GM19238 (cell line): ENCODE data around the gene SLC22A17.

ENCODE experiments used
- DNase-seq: peaks from one replicate; pipeline ENCODE4 v3.0.0; 2011; ENCODE audit warnings: low spot score; ENCODE audit not compliant: insufficient read length

The SLC22A17 gene

DNA sequence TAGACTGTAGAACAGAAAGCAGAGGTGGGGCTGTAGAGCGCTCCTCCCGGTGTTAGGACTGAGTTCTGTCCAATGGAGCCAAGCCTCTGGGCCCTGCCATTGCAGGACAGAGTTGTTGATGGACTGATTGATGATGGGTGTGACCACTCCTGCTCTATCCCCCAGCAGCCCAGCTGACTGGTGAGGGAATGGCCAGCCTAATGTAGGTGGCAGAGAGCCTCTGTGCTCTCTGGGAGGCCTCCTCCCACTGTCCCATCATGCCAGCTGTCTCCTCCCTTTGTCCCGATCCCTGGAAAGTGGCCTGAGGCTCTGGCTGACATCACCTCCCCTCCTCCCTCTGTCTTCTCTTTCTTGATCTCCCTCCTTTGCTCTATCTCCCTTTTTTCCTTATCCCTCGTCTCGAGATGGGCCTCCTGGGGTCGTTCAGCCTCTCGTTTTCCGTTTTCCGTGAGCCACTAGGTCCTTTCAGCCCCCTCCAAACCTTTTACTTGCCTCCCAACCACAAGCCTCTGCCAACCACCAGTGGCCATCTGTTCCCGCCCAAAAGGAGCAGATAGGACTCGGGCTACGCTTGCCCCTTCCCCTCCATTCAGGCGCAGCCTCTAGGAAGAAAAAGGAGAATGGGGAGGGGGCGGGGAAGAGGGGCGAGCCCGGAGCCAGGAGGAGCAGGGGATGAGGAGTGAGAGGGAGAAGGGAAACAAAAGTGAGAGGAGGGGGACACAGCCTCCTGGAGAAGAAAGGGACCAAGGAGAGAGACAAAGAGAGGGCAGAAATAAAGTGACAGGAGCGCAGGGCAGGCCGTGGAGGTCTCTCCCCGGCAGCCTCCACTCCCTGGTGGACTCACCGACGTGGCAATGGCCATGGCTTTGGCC lies 11.7 kb upstream of the SLC22A17 start:
- no peak for DNase-seq

DNA sequence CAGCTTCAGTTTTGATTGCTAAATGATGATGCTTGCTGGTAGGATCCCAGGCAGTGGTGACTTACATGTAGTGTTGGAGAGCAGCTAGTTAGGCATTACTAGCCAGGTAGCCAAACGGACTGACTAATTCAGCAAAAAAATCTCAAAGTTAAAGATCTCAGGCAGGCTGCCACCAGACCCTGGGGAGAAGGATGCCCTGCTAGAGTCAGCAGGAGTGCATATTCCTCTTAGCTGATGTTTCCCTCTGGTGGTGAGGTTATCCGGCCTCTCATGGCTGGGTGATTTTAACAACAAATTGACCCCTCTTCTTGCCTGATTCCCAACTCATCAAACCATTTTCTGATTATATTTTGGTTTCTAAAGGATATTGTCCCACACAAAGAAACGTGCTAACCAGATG lies 9.5 kb upstream of the SLC22A17 start:
- DNase-seq: no peak

- DNase-seq: no peak
Measured at GRCh38 chr14:23361763-23362162, 9.1 kb upstream of the SLC22A17 start.

- no peak for DNase-seq
Measured at GRCh38 chr14:23361320-23361719, 8.6 kb upstream of the SLC22A17 start.

DNA sequence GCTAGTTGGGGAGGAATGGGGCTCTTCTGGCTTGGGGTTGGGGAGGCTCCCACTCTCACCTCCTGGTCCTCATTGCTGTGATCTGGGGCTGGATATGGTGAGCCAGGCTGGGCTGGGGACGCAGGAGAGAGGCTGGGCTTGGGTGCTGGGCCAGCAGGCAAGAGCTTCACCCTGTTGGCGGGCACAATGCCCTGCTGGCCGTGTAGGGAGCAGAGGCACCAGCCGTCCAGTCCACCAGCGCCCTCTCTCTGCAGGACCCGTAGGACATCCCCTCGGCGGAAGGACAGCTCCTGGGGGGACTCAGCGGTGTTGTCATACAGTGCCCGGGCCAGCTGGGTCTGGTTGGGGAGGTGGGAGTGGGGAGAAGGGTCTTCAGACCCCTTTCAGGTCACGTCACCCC lies 7.8 kb upstream of the SLC22A17 start:
- no peak for DNase-seq

GRCh38 chr14:23359722-23360447 lies 7.2 kb upstream of the SLC22A17 start:
- no peak for DNase-seq

- DNase-seq: no peak
Measured at GRCh38 chr14:23359167-23359626, 6.5 kb upstream of the SLC22A17 start.

GRCh38 chr14:23358553-23359166 lies 6.0 kb upstream of the SLC22A17 start:
- no peak for DNase-seq

- DNase-seq: no peak
Measured at GRCh38 chr14:23358042-23358441, 5.4 kb upstream of the SLC22A17 start.

DNA sequence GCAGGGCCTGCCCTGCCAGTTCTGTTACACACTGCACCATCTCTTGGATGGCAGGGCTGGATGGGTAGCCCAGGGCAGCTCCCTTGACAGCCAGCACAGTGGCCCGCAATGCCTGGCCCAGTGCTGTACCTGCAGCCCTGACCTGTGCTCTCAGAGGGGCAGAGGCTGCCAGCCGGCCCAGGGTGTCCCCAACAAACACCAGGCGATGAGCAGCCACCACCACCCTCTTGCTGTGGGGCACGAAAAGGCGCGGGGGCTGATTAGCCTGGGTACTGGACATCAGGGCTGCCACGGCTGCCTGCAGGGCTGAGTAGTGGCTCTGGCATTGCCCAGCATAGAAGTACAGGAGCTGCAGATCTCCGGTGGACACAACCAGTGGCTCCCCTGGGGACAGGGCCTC lies 4.6 kb upstream of the SLC22A17 start:
- DNase-seq: no peak

DNA sequence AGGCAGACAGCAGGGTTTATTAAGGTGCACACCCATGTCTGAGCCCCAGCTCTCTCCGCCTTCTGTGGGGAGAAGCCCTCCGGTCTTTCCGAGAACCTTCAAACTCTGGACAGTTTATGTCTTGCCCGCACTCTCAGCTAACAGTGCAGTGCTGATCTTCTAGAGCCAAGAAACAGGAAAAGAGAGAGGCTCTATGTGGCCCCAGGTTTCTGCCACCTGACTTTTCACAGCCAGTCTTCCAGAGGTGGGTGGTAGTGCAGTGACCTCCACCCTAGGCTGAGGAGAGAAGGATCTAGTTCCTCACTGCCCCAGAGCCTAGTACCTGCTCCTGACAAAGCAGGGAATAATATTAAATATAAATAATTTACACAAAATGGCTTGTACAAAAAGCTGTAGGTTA lies 4.0 kb upstream of the SLC22A17 start:
- no peak for DNase-seq

DNA sequence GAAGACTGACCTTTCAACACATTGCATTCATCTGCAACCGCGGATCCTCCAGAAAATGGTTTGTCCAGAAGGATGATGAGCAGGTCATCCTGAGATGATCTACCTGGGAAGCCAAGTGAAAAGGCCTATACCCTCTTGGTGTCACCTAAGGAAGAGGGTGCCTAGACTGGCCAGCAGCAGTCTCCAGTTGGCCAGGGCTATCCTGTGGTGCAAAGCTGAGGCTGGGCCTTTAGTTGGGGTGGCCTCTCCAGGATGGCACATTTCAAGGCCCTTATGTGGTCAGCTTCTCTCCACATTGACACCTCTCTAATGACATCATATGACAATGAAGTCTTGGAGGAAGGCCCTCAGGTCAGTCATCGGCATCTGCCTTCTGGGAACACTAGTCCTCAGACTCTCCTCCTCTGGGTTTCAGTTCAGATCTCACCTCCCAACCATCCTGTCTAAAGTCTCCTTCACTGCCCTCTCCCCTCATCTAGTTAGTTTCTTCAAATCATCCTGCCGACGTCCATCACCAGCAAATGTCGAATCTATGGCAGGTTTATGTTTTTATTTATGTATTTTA lies 3.3 kb upstream of the SLC22A17 start:
- DNase-seq: no peak

GRCh38 chr14:23354990-23355389 lies 2.3 kb upstream of the SLC22A17 start:
- DNase-seq: no peak

- DNase-seq: no peak
Measured at GRCh38 chr14:23353433-23353780, 720 bp upstream of the SLC22A17 start.

DNA sequence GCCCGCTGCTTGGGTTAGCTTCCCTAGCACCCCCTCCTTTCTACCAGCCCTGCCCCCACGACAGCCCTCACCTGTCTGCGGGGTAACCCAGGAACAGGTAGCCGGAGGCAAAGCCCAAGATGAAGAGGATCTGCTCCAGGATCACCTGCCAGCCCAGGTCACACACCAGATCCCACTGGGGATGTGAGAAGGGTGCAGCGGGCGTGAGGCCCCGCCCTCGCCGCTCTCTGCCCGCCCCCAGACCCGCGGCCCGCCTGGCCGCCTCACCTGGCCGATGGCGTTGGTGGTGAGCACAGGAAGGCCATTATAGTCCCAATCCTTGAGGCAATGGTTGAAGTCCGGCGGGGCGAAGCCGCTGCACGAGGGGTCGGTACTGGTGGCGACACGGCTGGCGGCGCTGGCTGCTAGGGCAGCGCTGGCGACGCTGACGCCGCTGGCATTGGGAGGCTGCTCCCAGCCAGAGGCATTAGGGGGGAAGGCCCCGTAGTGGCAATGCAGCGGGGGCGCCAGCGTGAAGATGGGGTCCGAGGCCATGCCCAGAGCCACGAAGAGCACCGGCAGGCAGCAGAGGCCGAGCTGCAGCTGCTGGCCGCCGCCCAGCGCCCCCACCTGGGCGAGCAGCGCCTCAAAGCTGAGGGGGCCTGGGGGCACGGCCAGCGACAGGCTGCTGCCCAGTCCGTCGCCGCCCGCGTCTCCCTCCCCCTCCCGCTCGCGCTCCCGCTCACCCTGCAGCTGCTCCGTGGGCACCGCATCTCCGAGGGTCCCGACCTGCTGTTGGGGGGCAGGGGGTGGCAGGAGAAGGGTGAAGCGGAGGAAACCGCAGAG lies 794 bp downstream of the SLC22A17 start:
- no peak for DNase-seq

DNA sequence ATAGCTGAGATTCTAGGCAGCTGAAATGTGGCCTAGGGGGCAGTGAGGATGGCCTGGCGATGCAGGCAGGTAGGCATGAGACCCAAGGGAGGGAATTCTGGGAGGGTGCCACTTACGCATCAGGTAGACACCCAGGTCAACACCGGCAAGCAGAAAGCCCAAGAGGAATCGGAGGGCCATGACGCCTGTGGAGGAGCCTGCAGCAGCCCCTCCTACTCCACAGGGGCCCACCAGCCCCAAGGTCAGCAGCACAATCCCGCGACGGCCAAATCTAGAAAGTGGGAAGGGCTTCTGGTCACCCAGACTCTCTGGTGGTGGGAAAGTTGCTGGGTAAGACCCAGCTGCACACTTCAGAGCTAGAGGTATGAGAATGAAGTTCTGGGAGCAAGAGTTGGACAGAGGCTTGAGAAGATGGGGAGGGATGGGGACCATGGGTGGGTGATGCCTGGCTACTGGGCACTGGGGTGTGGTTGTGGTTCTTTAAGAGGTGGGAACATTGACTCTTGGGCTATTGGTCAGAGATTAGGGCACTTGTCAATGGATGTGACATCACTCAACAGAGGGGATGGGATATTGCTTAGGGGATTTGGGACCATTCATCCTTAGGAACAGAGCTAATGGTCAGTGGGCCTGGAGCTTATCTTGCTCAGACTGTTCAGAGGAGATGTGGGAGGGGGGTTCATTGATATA lies 3.4 kb downstream of the SLC22A17 start:
- no peak for DNase-seq

- DNase-seq: no peak
Measured at GRCh38 chr14:23348297-23348655, 4.4 kb downstream of the SLC22A17 start.

DNA sequence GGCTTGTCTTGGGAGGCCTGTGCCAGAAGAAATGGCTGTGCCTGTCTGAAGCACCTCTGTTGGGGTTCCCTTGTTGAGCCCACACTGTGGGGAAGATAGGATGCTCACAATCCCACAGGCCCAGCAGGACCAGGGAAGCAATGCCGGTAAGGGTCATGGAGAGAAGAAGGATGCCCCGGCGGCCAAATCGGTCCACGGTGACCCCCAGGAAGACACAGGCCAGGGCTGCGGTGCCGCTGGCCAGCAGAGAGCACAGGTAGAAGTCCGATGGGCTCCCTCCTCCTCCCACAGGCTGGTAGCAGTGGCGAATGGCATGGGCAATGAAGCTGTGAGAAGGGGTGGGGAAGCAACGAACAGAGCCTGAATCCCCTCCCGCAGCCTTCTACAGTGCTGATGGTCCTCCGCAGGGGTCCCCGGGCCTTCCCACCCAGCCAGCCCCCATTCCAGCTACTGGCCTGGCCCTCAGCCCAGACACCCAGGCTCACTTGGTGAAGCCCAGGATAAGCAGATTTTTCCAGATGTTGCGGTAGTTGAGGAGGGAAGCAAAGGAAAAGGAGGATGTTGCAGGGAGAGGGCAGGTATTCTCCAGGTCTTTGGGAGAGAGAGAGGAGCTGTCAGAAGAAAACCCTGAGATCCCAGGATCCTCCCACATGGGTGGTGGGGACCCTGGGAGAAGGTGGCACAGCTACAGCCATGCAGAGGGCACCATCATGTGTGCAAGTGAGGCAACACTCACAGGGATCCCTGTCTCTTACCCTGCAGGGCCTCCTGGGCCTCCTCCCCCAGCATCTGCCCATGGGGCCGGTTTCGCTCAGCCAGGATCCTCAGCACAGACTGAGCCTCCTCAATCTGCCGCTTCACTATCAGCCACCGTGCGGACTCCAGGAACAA lies 5.0 kb downstream of the SLC22A17 start:
- DNase-seq: no peak

- no peak for DNase-seq
Measured at GRCh38 chr14:23346693-23347405, 5.8 kb downstream of the SLC22A17 start.
